Ovary (tissue), 3 donors: ENCODE measurements around the gene GREB1L.

Source experiments
- POLR2A ChIP-seq: fragments of 450-650 bp; IDR thresholded peaks from one replicate; pipeline ENCODE4 v1.6.1; 2017; ENCODE audit warnings: antibody characterized with exemption, mild to moderate bottlenecking, moderate library complexity
- TF ChIP-seq, protein P1 (sequence below), 3 donors: fragments of 450-650 bp in 2 of 3; fragments of 200-600 bp in 1 of 3; IDR thresholded peaks; one replicate each; pipeline versions ENCODE4 v1.5.1 to v1.8.0; 2016 to 2022; ENCODE audit warnings: antibody characterized with exemption in 3 of 3, mild to moderate bottlenecking in 1 of 3
- donor health status: DM: no; HTN: no; CAD: no.

- TF ChIP-seq, protein P1, sequence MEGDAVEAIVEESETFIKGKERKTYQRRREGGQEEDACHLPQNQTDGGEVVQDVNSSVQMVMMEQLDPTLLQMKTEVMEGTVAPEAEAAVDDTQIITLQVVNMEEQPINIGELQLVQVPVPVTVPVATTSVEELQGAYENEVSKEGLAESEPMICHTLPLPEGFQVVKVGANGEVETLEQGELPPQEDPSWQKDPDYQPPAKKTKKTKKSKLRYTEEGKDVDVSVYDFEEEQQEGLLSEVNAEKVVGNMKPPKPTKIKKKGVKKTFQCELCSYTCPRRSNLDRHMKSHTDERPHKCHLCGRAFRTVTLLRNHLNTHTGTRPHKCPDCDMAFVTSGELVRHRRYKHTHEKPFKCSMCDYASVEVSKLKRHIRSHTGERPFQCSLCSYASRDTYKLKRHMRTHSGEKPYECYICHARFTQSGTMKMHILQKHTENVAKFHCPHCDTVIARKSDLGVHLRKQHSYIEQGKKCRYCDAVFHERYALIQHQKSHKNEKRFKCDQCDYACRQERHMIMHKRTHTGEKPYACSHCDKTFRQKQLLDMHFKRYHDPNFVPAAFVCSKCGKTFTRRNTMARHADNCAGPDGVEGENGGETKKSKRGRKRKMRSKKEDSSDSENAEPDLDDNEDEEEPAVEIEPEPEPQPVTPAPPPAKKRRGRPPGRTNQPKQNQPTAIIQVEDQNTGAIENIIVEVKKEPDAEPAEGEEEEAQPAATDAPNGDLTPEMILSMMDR (IDR thresholded peaks at IDR 0.05), result no peak
- TF ChIP-seq POLR2A, result no peak
These were observed 119.4 kb downstream of the GREB1L start for GRCh38 chr18:21361307-21361880.
